Measurements from ENCODE around the gene ARX.

The ARX gene

GRCh38 chrX:24979081-24979480 is 36.7 kb downstream of the ARX start:
- Histone ChIP-seq H3K27me3 (ENCODE audit: control insufficient read depth in 2 of 2, insufficient read depth in 2 of 2, low read length in 2 of 2) (no peaks in the 10 kb centered on the region), H3K9ac (ENCODE audit: low read depth in 1 of 2, low read length in 2 of 2) (no peak overlapping the region), H3K4me1 (ENCODE audit: control insufficient read depth in 2 of 2, insufficient read depth in 2 of 2, low read length in 2 of 2) (no peaks in the 10 kb centered on the region), H3K9me3 (ENCODE audit: control insufficient read depth in 2 of 2, low read length in 2 of 2) (no peaks in the 10 kb centered on the region), H3K27ac (ENCODE audit: low read depth in 2 of 2, low read length in 2 of 2) (no peak overlapping the region), H3K4me3 (ENCODE audit: low read length in 2 of 2) (no peak overlapping the region), H3K36me3 (ENCODE audit: control insufficient read depth in 2 of 2, insufficient read depth in 2 of 2, low read length in 2 of 2) (no peaks in the 10 kb centered on the region)

- Histone ChIP-seq H3K9me3 (ENCODE audit: control insufficient read depth in 2 of 2, low read length in 2 of 2) (no peaks in the 10 kb centered on the region), H3K4me3 (ENCODE audit: low read length in 2 of 2) (no peak overlapping the region), H3K4me1 (ENCODE audit: control insufficient read depth in 2 of 2, insufficient read depth in 2 of 2, low read length in 2 of 2) (no peaks in the 10 kb centered on the region), H3K9ac (ENCODE audit: low read depth in 1 of 2, low read length in 2 of 2) (no peak overlapping the region), H3K27me3 (ENCODE audit: control insufficient read depth in 2 of 2, insufficient read depth in 2 of 2, low read length in 2 of 2) (no peaks in the 10 kb centered on the region), H3K27ac (ENCODE audit: low read depth in 2 of 2, low read length in 2 of 2) (no peak overlapping the region), H3K36me3 (ENCODE audit: control insufficient read depth in 2 of 2, insufficient read depth in 2 of 2, low read length in 2 of 2) (no peaks in the 10 kb centered on the region)
Measured at GRCh38 chrX:24969812-24970211, 46.0 kb downstream of the ARX start.

DNA sequence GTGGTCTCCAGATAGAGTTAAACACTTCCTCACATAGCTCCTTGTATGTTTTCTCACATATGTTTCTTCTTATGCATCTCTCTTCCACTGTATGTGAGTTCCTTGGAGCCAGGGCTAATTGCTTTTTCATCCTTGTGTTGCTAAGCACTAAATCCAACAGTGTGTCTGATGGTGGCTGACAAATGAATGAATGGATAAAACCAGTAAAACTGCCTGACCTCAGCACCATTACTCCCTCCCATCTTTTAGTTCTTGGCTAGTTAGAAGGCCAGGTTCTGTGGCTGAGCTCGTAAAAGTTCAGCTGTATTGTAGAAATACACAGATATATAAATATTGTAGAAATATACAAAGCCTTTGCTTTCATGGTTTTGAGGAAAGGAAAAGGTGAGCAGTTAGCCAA is 50.4 kb downstream of the ARX start:
- H3K36me3 ChIP-seq (ENCODE audit: control insufficient read depth in 2 of 2, insufficient read depth in 2 of 2, low read length in 2 of 2) = no peaks in the 10 kb centered on the region
- H3K27ac ChIP-seq (ENCODE audit: low read depth in 2 of 2, low read length in 2 of 2) = no peak overlapping the region
- no peak overlapping the region for H3K9ac ChIP-seq (ENCODE audit: low read depth in 1 of 2, low read length in 2 of 2)
- no peaks in the 10 kb centered on the region for H3K27me3 ChIP-seq (ENCODE audit: control insufficient read depth in 2 of 2, insufficient read depth in 2 of 2, low read length in 2 of 2)
- H3K9me3 ChIP-seq (ENCODE audit: control insufficient read depth in 2 of 2, low read length in 2 of 2) = no peaks in the 10 kb centered on the region
- no peaks in the 10 kb centered on the region for H3K4me1 ChIP-seq (ENCODE audit: control insufficient read depth in 2 of 2, insufficient read depth in 2 of 2, low read length in 2 of 2)
- no peak overlapping the region for H3K4me3 ChIP-seq (ENCODE audit: low read length in 2 of 2)

DNA sequence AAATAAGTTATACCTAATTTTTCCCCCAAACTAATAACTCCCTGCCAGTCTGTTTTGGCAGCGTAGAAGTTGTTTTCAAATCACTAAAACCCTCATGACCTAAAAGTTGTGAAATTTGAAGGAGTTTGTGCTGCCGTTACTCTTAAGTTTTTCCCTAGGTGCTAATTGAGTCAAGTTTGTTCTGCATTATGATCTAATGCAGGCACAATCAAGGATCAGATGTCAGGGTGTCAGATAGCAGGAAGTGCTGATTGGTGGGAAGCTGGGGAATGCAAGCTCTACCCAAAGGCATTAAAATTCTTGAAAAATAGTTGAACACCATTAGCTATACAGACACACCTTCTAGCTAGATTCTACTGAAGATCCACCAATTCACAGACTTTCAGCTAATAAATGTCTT is 51.9 kb downstream of the ARX start:
- Histone ChIP-seq H3K27me3 (ENCODE audit: control insufficient read depth in 2 of 2, insufficient read depth in 2 of 2, low read length in 2 of 2) (no peaks in the 10 kb centered on the region), H3K27ac (ENCODE audit: low read depth in 2 of 2, low read length in 2 of 2) (no peak overlapping the region), H3K36me3 (ENCODE audit: control insufficient read depth in 2 of 2, insufficient read depth in 2 of 2, low read length in 2 of 2) (no peaks in the 10 kb centered on the region), H3K9me3 (ENCODE audit: control insufficient read depth in 2 of 2, low read length in 2 of 2) (no peaks in the 10 kb centered on the region), H3K9ac (ENCODE audit: low read depth in 1 of 2, low read length in 2 of 2) (no peak overlapping the region), H3K4me1 (ENCODE audit: control insufficient read depth in 2 of 2, insufficient read depth in 2 of 2, low read length in 2 of 2) (no peaks in the 10 kb centered on the region), H3K4me3 (ENCODE audit: low read length in 2 of 2) (no peak overlapping the region)

DNA sequence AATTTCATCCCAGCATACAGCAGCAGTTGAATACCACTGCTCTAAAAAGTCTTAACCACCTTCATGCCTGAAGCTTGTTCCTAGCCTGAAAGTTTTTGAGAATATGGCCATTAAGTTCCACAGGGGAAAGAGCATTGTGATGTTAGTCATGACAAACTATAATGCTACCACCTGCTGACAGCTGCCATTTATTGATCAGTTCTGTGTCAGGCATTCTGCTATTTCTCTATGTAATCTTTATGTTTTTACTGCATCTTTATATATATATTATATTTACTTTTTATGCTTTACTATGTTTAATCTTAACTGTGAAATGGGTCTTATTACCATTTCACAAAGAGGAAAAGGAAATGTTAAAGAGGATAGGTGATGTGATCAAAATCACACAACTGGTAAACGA is 54.0 kb downstream of the ARX start:
- H3K27me3 ChIP-seq (ENCODE audit: control insufficient read depth in 2 of 2, insufficient read depth in 2 of 2, low read length in 2 of 2) = no peaks in the 10 kb centered on the region

GRCh38 chrX:24956828-24957227 is 58.9 kb downstream of the ARX start:
- peaks cover 0 to 4% of the 10 kb centered on the region in 2 donors for H3K27me3 ChIP-seq (ENCODE audit: control insufficient read depth in 2 of 2, insufficient read depth in 2 of 2, low read length in 2 of 2)
- no peaks in the 10 kb centered on the region for H3K4me1 ChIP-seq (ENCODE audit: control insufficient read depth in 2 of 2, insufficient read depth in 2 of 2, low read length in 2 of 2)
- no peaks in the 10 kb centered on the region for H3K9me3 ChIP-seq (ENCODE audit: control insufficient read depth in 2 of 2, low read length in 2 of 2)
- no peak overlapping the region for H3K27ac ChIP-seq (ENCODE audit: low read depth in 2 of 2, low read length in 2 of 2)
- H3K9ac ChIP-seq (ENCODE audit: low read depth in 1 of 2, low read length in 2 of 2) = no peak overlapping the region
- H3K36me3 ChIP-seq (ENCODE audit: control insufficient read depth in 2 of 2, insufficient read depth in 2 of 2, low read length in 2 of 2) = no peaks in the 10 kb centered on the region
- H3K4me3 ChIP-seq (ENCODE audit: low read length in 2 of 2) = no peak overlapping the region

More for the DNA sequence above, 54.0 kb downstream of the ARX start:
- no peak overlapping the region for H3K9ac ChIP-seq (ENCODE audit: low read depth in 1 of 2, low read length in 2 of 2)
- no peak overlapping the region for H3K27ac ChIP-seq (ENCODE audit: low read depth in 2 of 2, low read length in 2 of 2)
- no peaks in the 10 kb centered on the region for H3K36me3 ChIP-seq (ENCODE audit: control insufficient read depth in 2 of 2, insufficient read depth in 2 of 2, low read length in 2 of 2)
- H3K4me3 ChIP-seq (ENCODE audit: low read length in 2 of 2) = no peak overlapping the region
- no peaks in the 10 kb centered on the region for H3K4me1 ChIP-seq (ENCODE audit: control insufficient read depth in 2 of 2, insufficient read depth in 2 of 2, low read length in 2 of 2)
- no peaks in the 10 kb centered on the region for H3K9me3 ChIP-seq (ENCODE audit: control insufficient read depth in 2 of 2, low read length in 2 of 2)

DNA sequence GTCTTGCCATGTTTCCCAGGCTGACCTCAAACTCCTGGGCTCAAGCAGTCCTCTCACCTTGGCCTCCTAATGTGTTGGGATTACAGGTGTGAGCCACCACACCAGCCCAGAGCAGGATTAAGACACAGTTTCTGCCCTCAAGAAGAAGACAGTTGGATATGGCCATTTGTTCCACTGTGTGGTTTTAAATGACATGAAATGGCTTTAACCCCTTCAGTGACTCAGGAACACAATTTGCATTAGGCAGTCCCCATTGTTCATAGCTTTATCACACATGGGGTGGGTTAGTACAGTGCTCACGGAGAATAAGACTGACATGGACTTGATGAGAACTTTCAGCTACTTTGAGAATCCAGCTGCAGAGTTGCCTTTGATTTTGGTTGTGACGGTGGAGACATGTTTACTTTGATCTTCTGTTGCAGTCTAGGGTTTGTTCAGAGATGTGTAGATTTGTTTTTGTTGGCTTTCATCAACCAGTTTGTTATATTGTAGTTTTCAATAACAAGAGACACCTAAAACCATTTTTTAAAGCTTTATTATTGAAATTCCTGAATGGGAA is 60.3 kb downstream of the ARX start:
- H3K9me3 ChIP-seq (ENCODE audit: control insufficient read depth in 2 of 2, low read length in 2 of 2) = no peaks in the 10 kb centered on the region
- H3K4me3 ChIP-seq (ENCODE audit: low read length in 2 of 2) = no peak overlapping the region
- H3K36me3 ChIP-seq (ENCODE audit: control insufficient read depth in 2 of 2, insufficient read depth in 2 of 2, low read length in 2 of 2) = no peaks in the 10 kb centered on the region
- peaks cover 0 to 4% of the 10 kb centered on the region in 2 donors for H3K27me3 ChIP-seq (ENCODE audit: control insufficient read depth in 2 of 2, insufficient read depth in 2 of 2, low read length in 2 of 2)
- H3K27ac ChIP-seq (ENCODE audit: low read depth in 2 of 2, low read length in 2 of 2) = no peak overlapping the region
- no peaks in the 10 kb centered on the region for H3K4me1 ChIP-seq (ENCODE audit: control insufficient read depth in 2 of 2, insufficient read depth in 2 of 2, low read length in 2 of 2)
- no peak overlapping the region for H3K9ac ChIP-seq (ENCODE audit: low read depth in 1 of 2, low read length in 2 of 2)

GRCh38 chrX:24954732-24955131 is 61.0 kb downstream of the ARX start:
- Histone ChIP-seq H3K4me3 (ENCODE audit: low read length in 2 of 2) (no peak overlapping the region), H3K27ac (ENCODE audit: low read depth in 2 of 2, low read length in 2 of 2) (no peak overlapping the region), H3K9me3 (ENCODE audit: control insufficient read depth in 2 of 2, low read length in 2 of 2) (no peaks in the 10 kb centered on the region), H3K9ac (ENCODE audit: low read depth in 1 of 2, low read length in 2 of 2) (no peak overlapping the region), H3K27me3 (ENCODE audit: control insufficient read depth in 2 of 2, insufficient read depth in 2 of 2, low read length in 2 of 2) (peaks cover 0 to 4% of the 10 kb centered on the region in 2 donors), H3K4me1 (ENCODE audit: control insufficient read depth in 2 of 2, insufficient read depth in 2 of 2, low read length in 2 of 2) (no peaks in the 10 kb centered on the region), H3K36me3 (ENCODE audit: control insufficient read depth in 2 of 2, insufficient read depth in 2 of 2, low read length in 2 of 2) (no peaks in the 10 kb centered on the region)

All from mucosa of rectum (tissue), 2 donors.